HepG2 (cell line): Measurements from ENCODE around the gene PAIP2. TPM values are rescaled to one million over a fixed set of nuclear protein-coding genes. Genes with fewer than 3 reads are reported as not detected.

ENCODE experiments used
- ATAC-seq: fragments of 200-7000 bp; cut with Tn5 transposase; 3 replicates; pipeline ENCODE4 v1.9.1; 2020; ENCODE audit warnings: mild to moderate bottlenecking, moderate library complexity
- BruUV-seq: library from RNA; stranded (reverse); fragments of 400-500 nt; replicated peaks from 2 replicates; lab custom pipeline; 2021; lab: Mats Ljungman, UMichigan
- CTCF ChIA-PET: fragments of 300-600 bp; formaldehyde crosslinking; extraction: SDS; loops from one replicate; lab custom pipeline; 2021; ENCODE audit warnings: low total read pairs, inconsistent platforms, low intra/inter-chr PET ratio; lab: Yijun Ruan, JAX
- POLR2A ChIA-PET: fragments of 350-600 bp; sonication (Branson Sonifier 250); formaldehyde crosslinking; loops from one replicate; lab custom pipeline; 2020; ENCODE audit warnings: antibody characterized with exemption, inconsistent platforms; lab: Yijun Ruan, JAX
- DNase-seq: peaks from one replicate; pipeline ENCODE4 v3.0.0-alpha.2; 2015; ENCODE audit warnings: low spot score
- FAIRE-seq: peaks from 3 replicates; lab custom pipeline; 2011; peaks lifted over from hg19 to GRCh38; lab: Jason Lieb, UNC
- H2AFZ ChIP-seq: one replicate; pipeline ENCODE4 v1.6.1; 2011; ENCODE audit warnings: low read length, inconsistent platforms
- H3K27ac ChIP-seq: fragments of 300-600 bp; 3 replicates; pipeline ENCODE4 v1.8.0; 2011; ENCODE audit warnings: mixed run types, mild to moderate bottlenecking, mixed read lengths, low read length, inconsistent platforms; ENCODE audit not compliant: insufficient read depth; ENCODE audit errors: extremely low read length
- H3K27me3 ChIP-seq, 2 experiments: fragments of 200-600 bp in 1 of 2; 2 replicates in 1 of 2; 3 replicates in 1 of 2; pipeline versions ENCODE4 v1.6.0 to v1.8.0; 2011; ENCODE audit warnings: low read length in 2 of 2, mild to moderate bottlenecking in 2 of 2, moderate library complexity in 2 of 2, inconsistent platforms in 1 of 2; ENCODE audit not compliant: insufficient read depth in 2 of 2, control insufficient read depth in 1 of 2
- H3K36me3 ChIP-seq, 2 experiments: fragments of 200-600 bp in 1 of 2; replicated peaks in 1 of 2; 2 replicates in 1 of 2; 3 replicates in 1 of 2; pipeline versions ENCODE4 v1.5.1 to v1.8.0; 2011; ENCODE audit warnings: low read length in 2 of 2, inconsistent platforms in 1 of 2; ENCODE audit not compliant: insufficient read depth in 2 of 2, control insufficient read depth in 1 of 2
- H3K4me1 ChIP-seq: 2 replicates; pipeline ENCODE4 v1.5.1; 2012; ENCODE audit warnings: low read length, inconsistent platforms; ENCODE audit not compliant: insufficient read depth
- H3K4me2 ChIP-seq: 2 replicates; pipeline ENCODE4 v1.6.0; 2011; ENCODE audit warnings: low read depth, low read length, inconsistent platforms
- H3K4me3 ChIP-seq, 3 experiments: fragments of 200-600 bp in 1 of 3; sonication (generic), shearing (Covaris generic) in 1 of 3; replicated peaks in 1 of 3; 2 replicates each; pipeline ENCODE4 v1.5.1; 2011 to 2016; ENCODE audit warnings: low read length in 3 of 3, inconsistent platforms in 2 of 3, low read depth in 2 of 3, mild to moderate bottlenecking in 2 of 3, control low read depth in 1 of 3, mixed read lengths in 1 of 3; ENCODE audit not compliant: insufficient read depth in 1 of 3
- H3K79me2 ChIP-seq: one replicate; pipeline ENCODE4 v1.6.1; 2011; ENCODE audit warnings: low read length, inconsistent platforms; ENCODE audit not compliant: insufficient read depth
- H3K9ac ChIP-seq: 2 replicates; pipeline ENCODE4 v1.6.0; 2011; ENCODE audit warnings: mild to moderate bottlenecking, low read depth, low read length, inconsistent platforms; ENCODE audit not compliant: insufficient read depth
- H3K9me3 ChIP-seq: 2 replicates; pipeline ENCODE4 v1.5.1; 2012; ENCODE audit warnings: mild to moderate bottlenecking, low read length
- H4K20me1 ChIP-seq: 2 replicates; pipeline ENCODE4 v1.6.0; 2011; ENCODE audit warnings: inconsistent platforms, mild to moderate bottlenecking, low read length, moderate library complexity; ENCODE audit not compliant: insufficient read depth
- HNF4A ChIP-seq: sonication (generic); formaldehyde crosslinking; IDR thresholded peaks from 2 replicates; pipeline ENCODE4 v1.4.0; 2020; ENCODE audit warnings: missing genetic modification reagents
- IRF9 ChIP-seq: sonication (generic); formaldehyde crosslinking; IDR thresholded peaks from 2 replicates; pipeline ENCODE4 v1.8.0; 2022; ENCODE audit warnings: missing genetic modification reagents, mild to moderate bottlenecking, borderline replicate concordance
- JUNB ChIP-seq: sonication (generic); formaldehyde crosslinking; IDR thresholded peaks from 2 replicates; pipeline ENCODE4 v1.8.0; 2022; ENCODE audit warnings: missing genetic modification reagents, mild to moderate bottlenecking, borderline replicate concordance
- MED13 ChIP-seq: sonication (generic); formaldehyde crosslinking; IDR thresholded peaks from 2 replicates; pipeline ENCODE4 v1.5.0; 2020; ENCODE audit warnings: missing genetic modification reagents
- NAIF1 ChIP-seq: sonication (generic); formaldehyde crosslinking; IDR thresholded peaks from 2 replicates; pipeline ENCODE4 v1.5.0; 2020; ENCODE audit warnings: mild to moderate bottlenecking, missing genetic modification reagents, borderline replicate concordance
- NCOR1 ChIP-seq: fragments of 200-600 bp; sonication (generic); IDR thresholded peaks from 2 replicates; pipeline ENCODE4 v1.7.0; 2017; ENCODE audit warnings: antibody characterized with exemption, low read length, borderline replicate concordance
- RCOR2 ChIP-seq: IDR thresholded peaks from 2 replicates; pipeline ENCODE4 v1.6.1; 2016; ENCODE audit warnings: missing biosample characterization, missing genetic modification reagents
- SMYD3 ChIP-seq: sonication (generic); formaldehyde crosslinking; IDR thresholded peaks from 2 replicates; pipeline ENCODE4 v1.8.1; 2023; ENCODE audit warnings: mild to moderate bottlenecking, missing genetic modification reagents
- TERF1 ChIP-seq: sonication (generic); formaldehyde crosslinking; IDR thresholded peaks from 2 replicates; pipeline ENCODE4 v1.8.0; 2022; ENCODE audit warnings: mild to moderate bottlenecking, missing genetic modification reagents, moderate library complexity
- TGIF2 ChIP-seq: IDR thresholded peaks from 2 replicates; pipeline ENCODE4 v1.6.1; 2016; ENCODE audit warnings: control low read depth, missing compliant biosample characterization
- THAP7 ChIP-seq: sonication (generic); formaldehyde crosslinking; IDR thresholded peaks from 2 replicates; pipeline ENCODE4 v1.8.1; 2023; ENCODE audit warnings: mild to moderate bottlenecking, missing genetic modification reagents
- ZHX1 ChIP-seq: sonication (generic); formaldehyde crosslinking; IDR thresholded peaks from 2 replicates; pipeline ENCODE4 v1.8.1; 2022; ENCODE audit warnings: low read depth, mild to moderate bottlenecking, missing genetic modification reagents
- ZNF136 ChIP-seq: sonication (generic); formaldehyde crosslinking; IDR thresholded peaks from 2 replicates; pipeline ENCODE4 v1.8.1; 2022; ENCODE audit warnings: low read depth, mild to moderate bottlenecking, moderate library complexity, missing genetic modification reagents
- ZNF329 ChIP-seq: sonication (generic); formaldehyde crosslinking; IDR thresholded peaks from 2 replicates; pipeline ENCODE4 v1.9.0; 2021; ENCODE audit warnings: low read depth, mild to moderate bottlenecking, missing genetic modification reagents
- ZNF605 ChIP-seq: sonication (generic); formaldehyde crosslinking; IDR thresholded peaks from 2 replicates; pipeline ENCODE4 v1.8.0; 2022; ENCODE audit warnings: mild to moderate bottlenecking, missing genetic modification reagents
- ZNF747 ChIP-seq: sonication (generic); formaldehyde crosslinking; IDR thresholded peaks from 2 replicates; pipeline ENCODE4 v1.8.1; 2023; ENCODE audit warnings: missing genetic modification reagents, mild to moderate bottlenecking, borderline replicate concordance
- ZNF749 ChIP-seq: sonication (generic); formaldehyde crosslinking; IDR thresholded peaks from 2 replicates; pipeline ENCODE4 v1.8.0; 2022; ENCODE audit warnings: mild to moderate bottlenecking, missing genetic modification reagents, moderate library complexity, borderline replicate concordance
- ZNF766 ChIP-seq: sonication (generic); formaldehyde crosslinking; IDR thresholded peaks from 2 replicates; pipeline ENCODE4 v1.5.0; 2020; ENCODE audit warnings: missing genetic modification reagents, borderline replicate concordance
- WGBS: methylation state at CpG from one replicate; pipeline ENCODE4 v1.1.6; 2017; ENCODE audit warnings: low lambda C conversion rate; 5-methylcytosine and 5-hydroxymethylcytosine counted together
- in situ Hi-C: cut with HindIII; loops from 2 replicates; pipeline ENCODE4 v1.10.0; 2017; ENCODE audit warnings: low pct_unique_long_range_greater_than_20kb; ENCODE audit not compliant: extremely low pct_ligation_motif_present
- intact Hi-C: fragments of 100-400 bp; cut with micrococcal nuclease; formaldehyde crosslinking; loops from one replicate; pipeline ENCODE4 v1.10.0; 2022; ENCODE audit not compliant: unreplicated experiment
- polyA plus RNA-seq, 8 experiments: library from polyadenylated mRNA; depleted of rRNA in 3 of 8; stranded (reverse) in 7 of 8; unstranded in 1 of 8; fragments of >200 nt; fragmentation: Illumina TruSeq in 4 of 8; extraction: Trizol in 4 of 8; gene quantifications; 2 replicates each; pipeline versions ENCODE4 v1.2.1 to v1.2.3, GENCODE V29; 2011 to 2016; ENCODE audit warnings: low read depth in 4 of 8, missing spikeins in 1 of 8, mixed read lengths in 1 of 8; ENCODE audit not compliant: insufficient read depth in 1 of 8
- total RNA-seq, 5 experiments: library from RNA; depleted of rRNA; stranded (reverse); fragments of >200 nt; fragmentation: Illumina TruSeq; extraction: Trizol; gene quantifications; 2 replicates each; pipeline ENCODE4 v1.2.3, GENCODE V29; 2016; ENCODE audit warnings: low read depth in 1 of 5

PAIP2 gene
- total and polyA plus RNA-seq, 2 of the 13 experiments (the other 11 are each of a cell fraction or from before 2014, with no cell fraction given): 61.5 to 76.3 TPM

- 95% methylated on average over 9 of the region's 9 CpGs for WGBS
- H3K36me3 ChIP-seq: peaks cover 11 to 35% of the 10 kb centered on the region in 2 experiments
- no TSS peak for BruUV-seq
- DNase-seq (no peak), ATAC-seq (no peak), FAIRE-seq (no peak)
- no peak overlapping the region for H3K4me2 ChIP-seq
- H3K9ac ChIP-seq: no peak overlapping the region
- CTCF ChIA-PET: no interaction called here
- peaks cover 54% of the 10 kb centered on the region for H3K4me1 ChIP-seq
- peaks cover 100% of the 10 kb centered on the region for H3K79me2 ChIP-seq
- H3K27me3 ChIP-seq: no peaks in the 10 kb centered on the region
- no peak overlapping the region for H2AFZ ChIP-seq
- H3K27ac ChIP-seq: no peak overlapping the region
- no peaks in the 10 kb centered on the region for H3K9me3 ChIP-seq
- POLR2A ChIA-PET: interaction anchor here (2.3 kb wide), 1 partner anchor 30 kb away, joined by 7 read pairs; the partner anchor contains the start of gene PAIP2
- no peak overlapping the region for H3K4me3 ChIP-seq
- TF ChIP-seq RCOR2: no peak
- TF ChIP-seq TERF1: no peak
- no peak for TF ChIP-seq NAIF1 (CRISPR knock-in tag)
- no peak for TF ChIP-seq ZNF747
- no peak for TF ChIP-seq ZNF605
- no peak for TF ChIP-seq THAP7
- no peak for TF ChIP-seq ZNF136 (CRISPR knock-in tag)
- TF ChIP-seq ZHX1 (CRISPR knock-in tag): no peak
- no peak for TF ChIP-seq HNF4A (CRISPR knock-in tag)
- no peak for TF ChIP-seq ZNF329 (CRISPR knock-in tag)
- TF ChIP-seq ZNF749 (CRISPR knock-in tag): no peak
- TF ChIP-seq TGIF2: no peak
- no peak for TF ChIP-seq SMYD3 (CRISPR knock-in tag)
- no peak for TF ChIP-seq ZNF766
- no peak for TF ChIP-seq MED13
- TF ChIP-seq NCOR1: no peak
- no peak for TF ChIP-seq JUNB (CRISPR knock-in tag)
- no peak for TF ChIP-seq IRF9 (CRISPR knock-in tag)
- intact Hi-C loops: no loop called here
- H4K20me1 ChIP-seq: peaks cover 98% of the 10 kb centered on the region
- in situ Hi-C loops: no loop called here
Observed at GRCh38 chr5:139312075-139312474, 29.6 kb upstream of the PAIP2 start.
